Right lobe of liver (tissue), 4 donors: ENCODE results near the gene HNRNPDL.

Experiments used
- POLR2A ChIP-seq: fragments of 450-650 bp; IDR thresholded peaks from one replicate; pipeline ENCODE4 v1.6.1; 2017; ENCODE audit warnings: antibody characterized with exemption, mild to moderate bottlenecking
- TF ChIP-seq, protein P1 (sequence below), 4 donors: fragments of 200-600 bp in 3 of 4; fragments of 450-650 bp in 1 of 4; IDR thresholded peaks; one replicate each; pipeline versions ENCODE4 v1.5.1 to v1.8.0; 2016 to 2022; ENCODE audit warnings: antibody characterized with exemption in 4 of 4, mild to moderate bottlenecking in 2 of 4
- donor health status: DM: no; HTN: no; CAD: no.
- donor health status: DM: no; HTN: no; CAD: no.
- donor health status: DM: no; HTN: yes; CAD: no.

DNA sequence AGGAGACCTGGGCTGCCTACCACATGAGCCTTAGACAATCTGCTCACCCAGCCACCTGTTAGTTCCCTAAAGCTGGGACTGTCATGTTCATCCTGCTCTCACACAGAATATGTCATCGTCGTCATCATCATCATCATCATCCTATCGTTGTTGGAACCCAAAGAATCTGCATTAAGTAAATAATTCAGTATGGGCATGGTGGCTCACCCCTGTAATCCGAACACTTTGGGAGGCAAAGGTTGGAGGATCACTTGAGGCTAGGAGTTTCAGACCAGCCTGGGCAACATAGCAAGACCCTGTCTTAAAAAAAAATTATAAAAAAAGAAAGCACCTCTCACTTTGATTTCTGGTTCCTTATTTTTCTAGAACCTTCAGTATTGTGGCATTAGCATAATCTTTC lies 6.5 kb upstream of the HNRNPDL start:
- TF ChIP-seq, protein P1, sequence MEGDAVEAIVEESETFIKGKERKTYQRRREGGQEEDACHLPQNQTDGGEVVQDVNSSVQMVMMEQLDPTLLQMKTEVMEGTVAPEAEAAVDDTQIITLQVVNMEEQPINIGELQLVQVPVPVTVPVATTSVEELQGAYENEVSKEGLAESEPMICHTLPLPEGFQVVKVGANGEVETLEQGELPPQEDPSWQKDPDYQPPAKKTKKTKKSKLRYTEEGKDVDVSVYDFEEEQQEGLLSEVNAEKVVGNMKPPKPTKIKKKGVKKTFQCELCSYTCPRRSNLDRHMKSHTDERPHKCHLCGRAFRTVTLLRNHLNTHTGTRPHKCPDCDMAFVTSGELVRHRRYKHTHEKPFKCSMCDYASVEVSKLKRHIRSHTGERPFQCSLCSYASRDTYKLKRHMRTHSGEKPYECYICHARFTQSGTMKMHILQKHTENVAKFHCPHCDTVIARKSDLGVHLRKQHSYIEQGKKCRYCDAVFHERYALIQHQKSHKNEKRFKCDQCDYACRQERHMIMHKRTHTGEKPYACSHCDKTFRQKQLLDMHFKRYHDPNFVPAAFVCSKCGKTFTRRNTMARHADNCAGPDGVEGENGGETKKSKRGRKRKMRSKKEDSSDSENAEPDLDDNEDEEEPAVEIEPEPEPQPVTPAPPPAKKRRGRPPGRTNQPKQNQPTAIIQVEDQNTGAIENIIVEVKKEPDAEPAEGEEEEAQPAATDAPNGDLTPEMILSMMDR (IDR thresholded peaks at IDR 0.05): no peak
- TF ChIP-seq POLR2A: no peak
